DMS79 treated with DMSO at 0.1 percent for 48 hours (cell line): ENCODE results near the gene GLRX.

Experiments
- DNase-seq: peaks from one replicate; lab custom pipeline; 2025; lab: John Stamatoyannopoulos, UW

Gene GLRX

DNA sequence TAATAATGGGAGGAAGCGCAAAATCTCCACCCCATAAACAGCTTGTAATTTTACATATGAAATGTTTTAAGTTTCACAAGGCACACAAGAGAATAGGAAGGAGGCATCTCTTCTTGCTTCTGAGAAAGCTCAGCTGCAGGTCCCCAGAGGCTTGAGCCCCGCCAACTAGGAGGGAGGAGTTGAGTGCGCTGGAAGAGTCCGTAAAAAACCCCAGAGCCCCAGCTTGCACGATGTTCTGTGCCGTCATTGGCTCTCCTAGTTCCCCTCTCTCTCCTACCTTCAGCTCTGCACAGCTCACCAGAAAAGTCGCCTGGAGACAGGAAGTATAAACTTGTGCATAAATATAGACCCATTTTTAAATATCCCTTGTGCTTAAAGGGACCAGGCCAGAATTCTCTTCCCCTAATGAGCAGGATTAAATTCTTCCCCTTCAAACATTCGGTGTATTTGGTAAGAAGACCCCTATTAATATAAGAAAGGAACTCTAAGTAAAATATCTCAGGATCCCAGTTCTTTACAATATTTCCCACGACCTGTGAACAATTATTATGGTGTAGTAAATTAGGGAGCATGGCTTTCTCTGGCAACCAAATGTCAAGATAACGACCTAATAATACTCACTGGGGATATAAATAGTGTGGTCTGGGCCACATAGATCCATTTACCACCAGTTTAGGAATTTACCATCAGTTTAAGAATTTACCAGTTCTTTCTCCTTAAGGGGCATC, 13.7 kb downstream of the GLRX start:
- no peak for DNase-seq

DNA sequence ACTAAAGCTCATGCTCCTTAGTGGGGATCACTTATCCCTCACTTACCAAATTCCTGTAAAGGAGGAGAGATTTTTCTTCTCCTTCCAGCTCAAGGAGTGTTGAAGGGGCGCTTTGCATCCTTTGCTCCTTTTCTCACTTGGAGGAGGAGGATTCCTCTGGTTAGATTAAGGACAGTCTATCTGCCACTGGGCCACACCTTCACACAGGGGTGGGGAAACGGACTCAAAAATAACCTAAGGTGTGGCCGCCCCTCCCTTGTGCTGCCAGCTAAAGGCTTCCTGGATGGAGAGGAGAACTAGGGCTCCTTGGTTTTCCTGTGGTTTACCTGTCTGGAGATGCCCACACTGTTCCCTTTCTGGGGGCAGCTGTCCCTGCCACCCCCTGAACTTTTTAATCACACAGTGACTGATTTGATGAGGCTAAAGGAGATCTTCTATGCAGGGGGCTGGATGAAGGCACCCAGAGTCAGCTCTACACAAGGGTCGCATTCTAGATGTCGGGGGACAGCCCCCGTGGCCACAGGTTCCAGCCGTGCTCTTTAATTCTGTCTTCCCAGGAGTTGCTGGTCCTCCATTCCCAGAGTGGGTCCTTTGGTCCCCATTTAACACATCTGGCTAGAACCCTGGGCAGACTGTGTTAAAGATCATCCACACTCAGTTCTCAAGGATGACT, 14.4 kb downstream of the GLRX start:
- DNase-seq = no peak

DNA sequence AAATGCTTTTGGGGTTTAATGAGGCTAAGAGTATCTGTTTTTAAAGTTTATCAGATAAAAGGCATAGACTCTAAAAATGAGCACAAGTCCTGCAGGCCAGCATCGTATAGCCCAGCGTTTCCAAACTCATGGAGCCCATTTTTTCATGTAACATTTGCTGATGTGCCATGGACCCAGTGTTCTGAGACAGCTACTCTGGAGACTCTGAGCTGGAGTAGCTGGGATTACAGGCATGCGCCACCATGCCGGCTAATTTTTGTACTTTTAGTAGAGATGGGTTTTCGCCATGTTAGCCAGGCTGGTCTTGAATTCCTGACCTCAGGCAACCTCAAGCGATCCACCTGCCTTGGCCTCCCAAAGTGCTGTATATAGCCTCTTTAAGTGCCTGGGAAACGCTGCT, 15.8 kb downstream of the GLRX start:
- no peak for DNase-seq

DNA sequence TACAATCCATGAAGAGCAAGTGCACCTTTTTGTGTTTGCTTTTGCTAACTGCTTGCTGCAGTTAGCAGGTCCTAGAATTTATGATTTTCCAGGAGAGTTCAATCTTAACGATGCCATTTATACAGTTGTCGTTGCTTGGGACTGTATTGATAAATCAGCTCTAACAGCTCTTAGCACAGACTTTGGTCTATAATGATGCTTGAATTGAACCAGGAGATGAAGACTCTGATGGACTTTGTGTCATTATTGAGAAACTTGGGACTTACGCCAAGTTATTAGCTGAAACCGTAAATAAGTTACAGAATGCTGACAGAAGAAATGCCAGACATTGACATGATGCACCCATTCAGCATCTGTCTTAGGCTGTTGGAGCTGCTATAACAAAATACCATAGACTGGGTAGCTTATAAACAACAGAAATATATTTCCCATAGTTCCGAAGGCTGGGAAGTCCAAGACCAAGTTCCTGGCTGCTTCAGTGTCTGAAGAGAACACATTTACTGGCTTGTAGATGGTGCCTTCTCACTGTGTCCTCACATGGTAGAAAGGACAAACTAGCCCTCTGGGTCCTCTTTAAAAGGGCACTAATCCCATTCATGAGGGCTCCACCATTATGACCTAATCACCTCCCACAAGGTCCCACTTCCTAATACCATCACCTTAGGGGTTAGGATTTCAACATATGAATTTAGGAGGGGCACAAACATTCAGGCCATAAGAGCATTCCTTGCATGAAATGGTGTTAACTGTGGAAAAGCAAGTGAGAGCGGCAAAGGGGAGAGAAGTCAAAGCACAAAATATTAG, 17.6 kb downstream of the GLRX start:
- DNase-seq = no peak

DNA sequence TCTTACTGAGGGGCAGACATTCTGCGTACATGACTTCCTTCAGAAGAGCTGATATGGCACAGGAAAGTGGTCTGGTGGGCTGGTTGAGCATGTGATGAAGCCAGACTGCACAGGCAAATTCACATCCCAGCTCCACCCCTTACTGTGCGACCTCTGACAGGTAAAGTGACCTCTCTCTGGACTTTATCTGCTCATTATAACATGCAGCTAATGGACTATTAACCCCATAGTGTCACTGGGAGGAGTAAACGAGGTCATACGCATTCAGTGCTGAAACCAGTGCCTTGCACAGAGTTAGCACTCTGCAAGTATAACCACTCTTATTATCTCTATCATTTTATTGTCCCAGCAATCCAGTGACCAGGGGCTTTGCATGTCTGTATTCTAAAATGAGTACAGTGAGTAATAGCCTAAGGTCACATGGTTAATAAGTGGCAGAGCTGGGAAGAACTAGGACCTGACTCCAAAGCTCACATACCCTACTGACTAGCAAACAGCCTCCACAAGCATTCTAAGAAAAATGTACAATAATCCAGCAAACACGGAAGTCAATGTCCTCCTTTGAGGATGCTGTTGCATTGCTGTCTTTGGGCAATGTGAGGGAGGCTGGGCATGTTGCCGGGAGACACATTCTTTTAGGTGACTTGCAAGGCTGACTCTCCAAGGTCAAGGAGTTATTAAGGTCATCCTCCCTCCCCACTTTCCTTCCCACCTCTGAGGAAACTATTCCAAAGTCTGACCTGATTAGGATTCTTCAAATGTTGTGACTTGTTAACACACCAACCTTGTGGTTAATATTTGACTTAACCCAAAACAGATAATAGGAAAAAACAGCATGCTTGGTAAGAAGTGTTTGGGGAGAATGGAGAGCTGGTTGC, 19.0 kb downstream of the GLRX start:
- no peak for DNase-seq

DNA sequence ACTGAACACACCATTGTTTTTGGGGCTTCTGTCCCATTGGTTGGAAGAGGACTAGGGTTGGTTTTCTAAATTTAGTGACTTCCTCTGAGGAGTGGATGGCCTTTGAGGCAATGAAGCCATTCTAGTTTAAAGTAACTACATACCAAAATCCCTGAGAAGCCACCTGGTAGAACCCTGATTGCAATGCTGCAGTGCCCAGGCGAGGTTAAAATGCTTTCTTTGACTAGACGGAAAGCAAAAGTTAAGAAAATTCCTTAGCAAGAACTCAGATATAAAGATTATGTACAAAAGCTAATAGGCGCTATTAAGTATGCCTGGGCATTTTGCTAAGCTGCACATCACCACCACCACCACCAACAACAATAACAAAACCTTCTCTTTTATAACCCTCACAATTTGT, 20.6 kb downstream of the GLRX start:
- DNase-seq = no peak

DNA sequence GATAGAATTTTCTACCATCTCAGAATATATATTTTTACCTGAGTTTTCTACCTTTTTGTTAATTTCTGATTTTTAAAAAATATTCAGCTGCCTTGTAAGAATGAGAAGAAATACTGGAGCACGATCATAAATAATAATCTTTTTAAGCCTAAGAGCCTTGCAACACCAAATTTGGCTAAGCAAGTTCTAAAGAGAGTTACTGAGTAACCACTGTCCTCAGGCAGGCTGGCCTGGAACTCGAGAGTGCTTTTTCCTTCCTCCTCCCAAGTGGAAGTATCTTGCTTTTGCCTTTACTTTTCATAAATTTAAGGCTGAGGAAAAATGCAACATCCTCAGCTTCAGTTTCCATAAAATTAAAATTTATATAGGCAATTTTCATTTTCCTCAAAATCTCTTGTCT, 21.0 kb downstream of the GLRX start:
- DNase-seq = no peak

DNA sequence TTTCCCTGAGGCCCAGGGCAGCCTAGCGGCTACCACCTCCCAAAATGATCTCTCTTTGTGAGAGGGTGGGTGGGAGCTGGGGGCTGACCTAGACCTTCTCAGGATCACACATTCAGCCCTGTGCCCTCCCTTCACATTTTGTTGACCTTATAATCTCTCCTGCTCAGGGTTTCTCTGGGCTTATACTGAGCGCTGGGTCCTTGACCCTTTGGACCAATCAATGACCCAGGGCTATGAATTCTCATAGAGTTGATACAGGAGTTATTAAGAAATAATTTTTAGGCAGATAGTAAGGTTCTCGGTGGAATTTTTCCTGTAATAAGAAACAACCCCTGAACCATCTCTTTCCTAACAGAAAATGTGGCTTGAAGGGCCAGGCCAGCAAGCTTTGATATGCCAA, 22.0 kb downstream of the GLRX start:
- no peak for DNase-seq

DNA sequence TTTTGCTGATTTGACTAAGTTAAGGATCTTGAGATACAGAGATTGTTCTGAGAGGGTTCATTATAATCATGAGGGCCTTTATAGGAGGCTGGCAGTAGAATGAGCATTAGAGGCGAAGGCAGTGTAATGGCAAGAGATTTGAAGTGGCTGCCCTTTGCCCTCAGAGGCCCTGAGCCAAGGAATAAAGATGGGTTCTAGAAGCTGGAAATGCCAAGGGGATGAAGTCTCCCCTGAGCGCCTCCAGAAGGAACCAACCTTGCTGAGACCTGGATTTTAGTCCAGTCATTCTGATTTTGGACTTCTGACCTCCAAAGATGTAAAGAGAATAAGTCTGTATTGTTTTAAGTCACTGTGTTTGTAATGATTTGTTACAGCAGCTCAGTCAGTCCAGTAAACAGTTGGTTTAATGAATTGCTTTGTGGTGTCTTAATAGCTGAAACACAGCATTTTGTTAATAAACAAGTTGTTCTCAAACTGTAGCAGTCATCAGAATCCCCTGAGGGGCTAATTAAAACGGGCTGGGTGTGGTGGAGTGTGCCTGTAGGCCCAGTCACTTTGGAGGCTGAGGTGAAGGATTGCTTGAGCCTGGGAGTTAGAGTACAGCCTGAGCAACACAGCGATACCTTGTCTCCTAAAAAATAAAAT, 23.2 kb downstream of the GLRX start:
- DNase-seq = no peak

DNA sequence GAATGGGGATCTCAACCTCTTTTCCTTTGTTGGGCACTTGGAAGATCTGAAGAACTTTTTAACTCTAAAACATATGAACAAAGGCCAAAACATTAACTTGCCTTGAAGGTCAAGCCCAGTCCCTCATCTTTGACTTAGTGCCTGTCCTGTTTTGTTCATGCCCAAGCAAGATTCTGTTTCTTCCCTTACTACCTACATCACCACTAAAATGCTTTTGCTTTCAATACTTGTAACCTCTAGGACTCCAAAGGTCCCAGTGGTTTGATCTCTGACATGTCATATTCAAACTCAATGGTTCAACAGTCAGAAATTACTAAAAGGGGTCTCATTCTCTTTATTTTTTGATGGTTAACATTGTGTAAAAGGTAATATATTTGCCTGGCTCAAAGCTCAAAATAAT, 24.0 kb downstream of the GLRX start:
- DNase-seq = no peak

DNA sequence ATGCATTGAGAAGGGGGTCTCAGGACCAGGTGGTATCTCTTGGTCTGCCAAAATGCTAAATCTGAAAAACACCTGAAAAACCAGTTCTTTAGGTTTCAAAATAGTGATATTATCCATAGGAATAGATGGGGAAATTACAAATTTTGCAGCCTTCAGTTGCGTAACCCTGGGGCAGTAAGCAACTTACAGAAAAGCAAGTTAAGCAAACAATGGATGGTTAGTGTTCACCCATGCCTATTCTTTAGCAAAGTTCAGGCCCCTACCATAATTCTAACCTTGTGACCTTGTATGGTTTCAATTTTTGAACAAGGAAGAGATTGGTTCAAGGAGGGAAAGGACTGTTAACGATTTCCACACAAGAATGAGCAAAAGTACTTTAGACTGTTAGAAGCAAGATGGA, 24.5 kb downstream of the GLRX start:
- DNase-seq = no peak

DNA sequence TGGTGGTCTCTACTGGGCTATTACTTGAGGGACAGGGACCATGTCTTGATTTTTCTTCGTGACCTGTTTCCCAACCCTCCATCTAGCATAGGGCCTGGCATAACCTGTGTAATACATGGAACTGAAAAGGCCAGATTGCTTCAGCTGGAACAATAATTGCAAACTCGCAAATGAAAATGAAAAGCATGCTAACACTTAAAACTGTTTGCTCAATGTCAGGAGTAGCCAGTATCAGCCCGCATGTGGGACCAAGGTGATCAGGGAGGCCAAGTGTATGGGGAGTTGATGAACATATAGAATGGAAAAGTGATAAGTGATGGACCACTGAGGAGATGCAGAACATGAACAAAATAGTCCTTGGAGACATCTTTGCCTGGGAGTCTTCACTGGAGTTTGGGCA, 25.2 kb downstream of the GLRX start:
- no peak for DNase-seq

DNA sequence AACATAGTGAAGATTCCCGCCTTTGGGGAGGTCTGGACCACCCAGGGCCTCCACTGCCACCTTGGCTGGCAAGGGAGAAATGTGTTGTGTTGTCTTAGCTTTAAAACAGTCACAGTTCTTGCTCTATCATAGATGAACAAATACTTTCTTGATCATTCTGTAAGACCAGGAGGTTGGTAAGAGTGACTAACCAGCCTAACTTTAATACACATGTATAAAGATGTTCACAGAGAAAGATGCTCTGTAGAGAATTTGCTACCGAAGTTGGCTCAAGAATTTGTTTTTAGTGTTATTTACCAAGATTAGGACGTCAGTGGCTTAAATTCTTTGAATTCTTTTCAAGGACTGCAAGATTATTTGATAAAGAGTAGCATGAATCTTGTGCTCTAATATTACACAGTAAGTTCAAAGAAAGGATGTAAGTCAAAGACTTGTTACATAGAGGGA, 28.4 kb downstream of the GLRX start:
- no peak for DNase-seq

DNA sequence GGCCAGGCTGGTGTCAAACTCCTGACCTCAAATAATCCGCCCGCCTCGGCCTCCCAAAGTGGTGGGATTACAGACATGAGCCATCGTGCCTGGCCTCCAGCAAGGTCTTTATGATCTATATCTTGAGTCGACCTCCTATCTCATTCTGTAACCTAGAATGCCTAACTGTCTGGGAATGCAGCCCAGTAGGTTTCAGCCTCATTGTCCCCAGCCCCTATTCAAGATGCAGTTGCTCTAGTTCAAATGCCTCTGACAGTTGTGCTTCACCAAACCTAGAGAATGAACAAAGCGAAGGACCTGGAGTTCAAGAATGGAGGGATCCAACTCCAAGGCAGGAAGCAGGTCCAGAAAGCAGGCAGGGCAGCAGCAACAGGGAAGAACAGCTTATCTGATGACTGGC, 30.8 kb downstream of the GLRX start:
- no peak for DNase-seq

DNA sequence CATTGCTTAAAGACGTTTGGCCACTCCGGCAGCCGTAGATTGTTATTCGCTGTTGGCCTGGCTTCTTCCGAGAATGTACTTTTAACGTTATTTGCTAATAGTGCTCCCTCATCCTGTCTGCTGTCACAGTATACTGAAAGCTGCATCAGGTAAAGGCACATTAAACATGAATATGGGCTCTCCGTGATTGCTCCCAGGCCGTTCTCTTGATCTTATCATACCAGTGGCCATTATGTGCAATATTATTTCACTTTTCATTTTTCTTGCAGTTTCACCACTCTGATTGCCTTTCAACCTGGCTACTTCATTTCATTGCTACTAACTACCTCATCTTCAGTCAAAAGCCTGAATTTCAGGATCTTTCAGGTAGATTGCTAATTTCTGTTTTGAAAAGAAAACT, 34.0 kb downstream of the GLRX start:
- DNase-seq = peak; percentile 37

DNA sequence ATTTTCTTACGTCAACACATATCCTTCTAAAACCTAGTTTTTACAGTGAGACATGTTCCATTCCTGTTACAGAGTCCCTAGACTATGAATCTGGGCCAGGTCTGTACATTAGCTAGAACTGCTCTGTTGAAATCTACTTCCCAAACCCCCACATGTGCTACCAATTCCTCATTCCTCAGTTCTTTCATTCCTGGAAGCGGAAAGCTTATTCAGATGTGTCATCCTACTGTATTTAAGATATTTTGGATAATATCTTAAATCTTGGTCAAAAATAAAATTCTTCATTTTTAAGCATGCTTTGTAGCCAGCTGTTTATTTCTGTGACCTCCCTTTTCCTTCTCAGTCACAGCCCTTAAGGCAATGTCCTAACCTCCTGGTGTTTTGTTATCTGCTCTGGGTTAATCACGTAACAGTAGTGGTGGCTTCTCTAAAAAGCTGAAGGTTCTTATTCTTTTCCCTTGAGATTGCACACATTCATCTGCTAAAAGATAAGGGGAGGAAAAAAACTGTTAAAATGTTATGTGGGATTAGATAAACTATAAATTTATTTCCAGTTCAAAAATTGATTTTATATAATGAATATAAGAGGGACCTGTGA, 35.6 kb downstream of the GLRX start:
- no peak for DNase-seq

DNA sequence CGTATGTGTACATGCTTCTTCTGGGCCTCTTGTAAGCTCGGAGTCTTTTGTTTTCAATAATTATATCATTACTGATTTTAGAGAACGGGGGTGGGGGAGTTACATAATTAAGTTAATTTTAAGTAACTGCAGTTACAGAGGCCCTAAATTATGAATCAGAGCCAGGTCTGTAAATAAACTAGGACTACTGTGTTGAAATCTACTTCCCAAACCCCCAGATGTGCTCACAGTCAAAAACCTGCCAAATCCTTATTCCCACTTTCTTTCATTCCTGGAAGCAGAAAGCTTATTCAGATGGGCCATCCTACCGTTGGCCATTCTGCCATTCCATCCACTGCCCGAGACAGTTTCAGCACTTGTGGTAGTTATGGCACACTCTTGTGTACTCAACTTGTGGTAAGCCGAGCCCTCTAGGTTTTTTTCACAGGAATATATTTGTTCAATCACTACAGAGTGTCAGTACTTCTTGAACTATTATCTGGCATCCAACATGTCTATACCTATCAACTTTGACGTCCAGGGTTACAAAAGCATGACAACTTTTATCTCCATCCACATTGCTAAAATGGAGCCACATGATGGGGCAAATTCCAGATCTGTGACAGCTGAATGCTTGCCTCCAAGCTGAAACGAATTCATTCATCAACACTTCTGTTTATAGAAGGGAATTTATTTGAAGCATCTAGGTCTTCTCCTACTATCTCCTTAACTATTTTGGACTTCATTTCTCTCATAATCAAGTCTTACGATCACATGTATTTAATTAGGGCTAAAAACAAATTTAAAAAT, 37.8 kb downstream of the GLRX start:
- no peak for DNase-seq

DNA sequence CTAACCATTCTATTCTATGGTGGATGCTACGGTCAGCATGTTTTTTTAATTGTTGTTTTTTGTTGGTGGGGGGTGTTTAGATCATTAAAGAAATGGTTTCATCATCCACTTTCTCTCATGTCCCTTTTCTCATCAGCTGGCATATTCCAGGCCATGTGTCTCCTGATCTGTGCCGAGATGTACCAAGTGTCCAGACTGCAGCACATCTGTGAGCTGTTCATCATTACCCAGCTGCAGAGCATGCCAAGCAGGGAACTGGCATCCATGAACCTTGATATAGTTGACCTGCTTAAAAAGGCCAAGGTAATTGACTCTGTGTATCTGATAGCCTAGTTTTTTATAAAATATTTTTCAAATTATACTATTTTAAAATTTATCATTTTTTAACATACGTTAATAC, 38.9 kb downstream of the GLRX start:
- DNase-seq = no peak

DNA sequence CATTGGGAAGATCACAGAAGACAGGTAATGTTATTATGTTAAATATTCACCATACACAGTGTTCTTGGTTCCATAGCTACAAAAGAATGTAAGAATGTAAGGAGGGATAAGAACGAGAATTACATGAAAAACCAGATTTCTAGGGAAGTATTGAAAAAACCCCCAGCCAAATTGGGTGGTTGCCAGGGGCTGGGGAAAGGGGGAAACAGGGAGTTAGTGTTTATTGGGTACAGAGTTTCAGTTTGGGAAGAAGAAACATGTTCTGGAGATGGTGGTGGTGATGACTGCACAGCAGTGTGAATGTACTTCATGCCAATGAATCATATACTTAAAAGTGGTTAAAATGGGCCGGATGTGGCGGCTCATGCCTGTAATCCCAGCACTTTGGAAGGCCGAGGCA, 40.3 kb downstream of the GLRX start:
- DNase-seq = no peak

DNA sequence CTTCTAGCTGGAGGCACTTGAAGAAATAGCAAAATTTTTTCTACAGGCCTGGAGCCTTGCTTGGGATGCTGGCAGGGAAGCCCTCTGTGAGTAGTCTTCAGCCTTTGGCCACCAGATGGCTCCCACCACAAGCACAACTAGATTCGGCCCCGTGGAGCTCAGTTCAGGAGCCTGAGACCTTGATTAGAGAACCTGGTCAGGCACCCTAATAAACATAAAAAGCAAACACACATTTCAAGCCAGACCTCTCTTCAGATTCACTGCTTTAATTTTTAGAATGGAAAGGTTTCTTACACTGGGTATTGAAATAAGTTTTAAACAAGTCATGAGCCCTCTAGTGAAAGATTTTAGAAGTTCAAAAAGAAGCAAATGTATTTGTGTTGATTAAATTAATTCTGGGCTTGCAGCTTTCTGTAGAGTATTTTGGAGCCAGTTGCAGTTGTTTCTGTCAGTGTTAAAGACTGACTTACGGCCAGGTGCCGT, 41.4 kb downstream of the GLRX start:
- peak; percentile 16 for DNase-seq
